ENCODE results near the gene NLRP8.
"Not testable (repeated sequence)": the region's sequence is repeated elsewhere in the genome, so short reads cannot be mapped to it uniquely, and the experiment has no call there.

The NLRP8 gene

DNA sequence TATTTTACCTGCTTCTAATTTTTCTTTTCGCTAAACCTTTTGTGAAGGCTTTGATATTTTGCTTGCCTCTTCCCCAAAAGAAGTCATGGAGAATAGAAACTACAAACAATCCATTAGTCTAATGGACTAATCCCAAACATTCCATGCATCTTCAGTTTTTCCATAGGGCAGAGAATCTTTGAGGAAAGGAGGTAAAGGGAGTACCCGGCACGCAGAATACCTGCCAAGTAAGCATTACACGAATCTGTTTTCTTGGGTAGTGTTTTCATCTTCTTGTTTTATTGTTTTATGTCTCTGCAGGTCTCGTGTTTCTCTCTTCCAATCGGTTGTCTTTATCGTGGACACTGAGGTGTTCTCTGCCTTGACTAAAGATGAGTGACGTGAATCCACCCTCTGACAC lies at the start of gene NLRP8:
NLRP8 (plus strand) TSS at position 301 of the 400 bp plus-strand sequence.
- DNase-seq (ENCODE audit: low read depth) = no peak

DNA sequence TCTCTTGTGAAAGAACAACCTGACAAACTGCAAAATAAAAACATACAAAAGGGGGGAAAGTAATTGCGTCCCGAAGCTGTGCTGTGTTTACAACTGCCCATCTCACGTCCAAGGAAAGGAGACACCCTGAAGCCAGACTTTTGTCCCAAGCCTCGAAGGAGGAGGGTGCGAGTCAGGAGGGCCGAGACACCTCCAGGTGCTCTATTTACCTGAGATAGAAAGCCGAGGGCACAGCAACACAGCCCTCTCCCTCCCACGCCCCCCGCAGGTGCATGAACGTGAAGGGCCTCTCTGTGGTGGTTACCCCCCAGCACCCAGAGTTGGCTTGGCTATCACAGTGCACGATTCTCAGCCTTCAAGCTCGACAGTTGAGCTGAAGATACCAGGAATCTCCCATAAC lies 48.7 kb upstream of the NLRP8 start:
- no peak for DNase-seq (ENCODE audit: low read depth)

DNA sequence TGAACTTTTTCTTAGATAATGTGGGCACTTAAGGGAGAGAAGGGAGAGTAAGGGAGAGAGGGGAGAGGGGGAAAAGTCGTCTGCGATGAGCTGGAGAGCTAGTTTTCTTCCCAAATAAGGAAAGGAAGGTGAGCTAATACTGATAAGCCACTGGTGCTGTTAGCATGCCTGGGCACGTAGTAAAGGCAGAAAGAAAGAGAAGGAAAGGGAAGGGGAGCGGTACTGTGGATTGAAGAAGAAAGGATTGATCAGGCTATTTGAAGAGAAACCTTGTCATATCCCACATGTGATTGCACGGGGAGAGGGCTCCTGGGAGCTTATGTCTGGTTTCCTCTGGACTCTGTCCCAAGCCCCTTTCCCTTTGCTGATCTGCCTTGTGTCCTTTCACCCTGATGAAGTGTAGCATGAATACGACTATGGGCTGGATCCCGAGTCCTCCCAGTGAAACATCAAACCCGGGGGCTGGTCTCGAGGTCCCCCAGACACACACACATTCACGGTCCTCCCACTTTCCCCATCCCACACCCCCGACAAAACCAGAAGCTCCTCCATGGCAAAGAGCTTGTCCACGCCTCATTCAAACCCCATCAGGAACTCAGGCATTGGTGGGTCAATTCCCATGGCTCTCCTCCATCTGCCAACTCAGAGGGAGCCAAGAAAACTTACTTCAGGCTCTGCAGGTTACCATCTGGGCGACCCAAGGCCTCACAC lies 46.1 kb upstream of the NLRP8 start:
- no peak for DNase-seq (ENCODE audit: low read depth)

DNA sequence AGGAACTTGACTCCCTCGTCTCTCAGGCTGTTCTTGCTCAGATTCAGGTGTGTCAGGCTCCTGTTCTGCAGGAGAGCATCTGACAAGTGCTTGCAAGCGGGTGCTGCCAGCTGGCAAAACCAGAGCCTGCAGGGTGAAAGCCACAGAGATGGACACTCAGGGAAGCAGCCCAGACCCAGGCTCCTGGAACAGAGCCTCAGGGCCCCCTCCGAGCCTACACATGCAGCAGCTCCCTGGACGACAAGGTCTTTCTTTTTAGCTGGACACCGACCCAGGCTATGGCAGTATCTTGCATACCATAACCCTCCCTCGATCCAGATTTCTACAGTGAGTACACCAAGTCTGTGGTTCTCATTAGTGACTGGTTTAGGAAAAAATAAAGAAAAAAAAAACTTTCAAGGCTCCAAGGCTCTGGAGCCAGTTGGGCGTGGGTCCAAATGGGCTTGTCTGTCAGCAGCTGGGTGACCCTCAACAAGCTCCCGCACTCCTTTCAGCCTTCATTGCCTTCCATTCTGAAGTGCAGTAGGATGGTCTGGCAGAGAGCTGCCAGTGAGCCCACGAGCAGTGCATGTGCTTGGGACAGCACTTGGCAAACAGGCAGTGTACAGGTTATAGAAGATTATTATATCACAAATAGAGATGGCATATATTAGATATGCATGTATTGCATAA lies 45.4 kb upstream of the NLRP8 start:
- no peak for DNase-seq (ENCODE audit: low read depth)

DNA sequence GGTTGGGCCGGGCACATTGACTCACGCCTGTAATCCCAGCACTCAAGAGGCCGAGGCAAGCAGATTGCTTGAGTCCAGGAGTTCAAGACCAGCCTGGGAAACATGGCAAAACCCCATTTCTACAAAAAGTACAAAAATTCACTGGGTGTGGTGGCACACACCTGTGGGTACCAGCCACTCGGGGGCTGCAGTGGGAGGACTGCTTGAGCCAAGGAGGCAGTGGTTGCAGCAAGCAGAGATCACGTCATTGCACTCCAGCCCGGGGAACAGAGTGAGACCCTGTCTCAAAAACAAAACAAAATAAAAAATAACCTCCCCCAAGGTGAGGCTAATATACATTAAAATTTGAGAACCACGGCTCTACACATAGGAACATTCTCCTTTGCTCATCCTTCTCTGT lies 40.3 kb upstream of the NLRP8 start:
- DNase-seq (ENCODE audit: low read depth) = no peak

DNA sequence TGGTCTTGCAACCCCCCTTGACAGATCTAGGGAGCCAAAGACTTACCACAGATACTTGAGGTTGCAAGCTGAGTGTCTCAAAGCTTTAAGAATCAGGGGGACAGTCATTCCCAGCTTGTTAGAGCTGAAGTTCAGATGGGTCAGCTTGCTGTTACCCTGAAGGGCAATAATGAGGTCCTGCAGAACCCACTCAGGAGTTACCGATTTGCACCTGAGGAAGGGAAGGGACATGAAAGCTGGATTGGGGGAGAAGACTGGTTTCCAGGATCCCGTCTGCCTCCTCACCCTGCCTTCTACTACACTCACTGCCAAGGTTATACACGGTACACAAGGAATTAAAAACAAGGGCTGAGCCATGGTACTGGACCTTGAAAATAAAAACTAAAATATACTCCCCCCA lies 39.9 kb upstream of the NLRP8 start:
- DNase-seq (ENCODE audit: low read depth) = no peak

DNA sequence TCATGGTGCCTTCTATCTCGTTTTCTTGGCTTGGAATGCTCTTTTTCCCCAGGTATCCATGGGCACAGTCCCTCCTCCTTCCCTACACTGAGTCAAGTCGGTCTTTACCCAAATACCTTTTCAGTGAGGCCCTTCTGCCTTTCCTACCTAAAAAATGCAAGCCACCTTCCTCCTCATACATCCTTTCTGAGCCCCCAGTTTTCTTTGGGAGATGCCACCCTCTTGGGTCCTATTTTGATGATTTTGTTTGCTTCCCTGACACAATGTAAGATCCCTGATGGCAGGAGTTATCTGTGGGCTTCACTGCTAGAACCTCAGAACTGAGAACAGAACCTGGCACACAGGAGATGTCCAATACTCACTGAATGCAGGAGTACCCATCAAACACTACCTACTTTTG lies 37.8 kb upstream of the NLRP8 start:
- DNase-seq (ENCODE audit: low read depth) = no peak

DNA sequence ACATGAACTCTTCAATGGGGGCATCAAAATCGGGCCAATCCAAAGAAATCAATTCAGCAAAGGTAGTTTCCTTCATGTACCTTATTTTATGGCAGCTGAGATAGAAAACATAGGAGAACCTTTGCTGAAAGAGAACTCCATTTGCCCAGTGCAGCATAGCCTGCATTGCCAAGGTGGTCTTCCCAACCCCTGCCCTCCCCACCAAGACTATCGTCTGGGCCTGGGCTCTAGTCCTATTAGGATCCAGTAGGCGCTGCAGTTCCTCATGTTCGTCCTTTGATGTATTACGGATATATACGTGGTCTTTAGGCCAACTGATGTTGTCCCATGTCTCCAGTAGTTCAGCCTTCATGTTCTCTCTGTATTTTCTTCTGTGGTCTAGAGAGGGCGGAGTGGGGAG lies 34.7 kb upstream of the NLRP8 start:
- DNase-seq (ENCODE audit: low read depth) = no peak

DNA sequence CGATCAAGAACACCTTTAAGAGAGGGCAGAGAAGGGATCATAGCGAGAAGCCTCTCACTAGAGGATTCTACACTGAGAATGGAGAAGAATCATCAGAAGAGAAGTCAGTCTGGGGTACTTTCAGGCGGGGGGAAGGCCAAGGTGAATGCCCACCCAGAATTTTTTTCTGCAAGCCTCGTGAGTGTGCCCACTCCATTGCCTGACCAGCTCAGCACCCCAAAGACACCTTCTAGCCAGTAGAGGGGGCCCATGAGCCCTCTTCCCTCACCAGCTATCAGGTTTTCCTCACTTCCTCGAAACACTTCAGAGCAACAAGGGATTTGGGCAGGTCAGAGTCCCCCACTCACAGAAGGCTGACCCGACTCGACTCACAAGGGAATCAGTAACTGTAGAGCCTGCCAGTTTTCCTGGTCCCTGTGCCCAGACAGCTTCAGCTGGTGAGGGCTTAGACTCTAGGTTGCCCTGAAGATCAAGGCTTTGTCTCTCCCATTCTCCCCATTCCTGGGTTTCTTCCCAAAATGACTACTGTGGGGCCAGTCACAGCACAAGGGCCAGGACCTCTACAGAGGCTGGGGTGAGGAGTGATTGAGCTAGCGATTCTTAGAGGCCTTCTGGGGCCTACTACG lies 33.9 kb upstream of the NLRP8 start:
- DNase-seq (ENCODE audit: low read depth) = no peak

DNA sequence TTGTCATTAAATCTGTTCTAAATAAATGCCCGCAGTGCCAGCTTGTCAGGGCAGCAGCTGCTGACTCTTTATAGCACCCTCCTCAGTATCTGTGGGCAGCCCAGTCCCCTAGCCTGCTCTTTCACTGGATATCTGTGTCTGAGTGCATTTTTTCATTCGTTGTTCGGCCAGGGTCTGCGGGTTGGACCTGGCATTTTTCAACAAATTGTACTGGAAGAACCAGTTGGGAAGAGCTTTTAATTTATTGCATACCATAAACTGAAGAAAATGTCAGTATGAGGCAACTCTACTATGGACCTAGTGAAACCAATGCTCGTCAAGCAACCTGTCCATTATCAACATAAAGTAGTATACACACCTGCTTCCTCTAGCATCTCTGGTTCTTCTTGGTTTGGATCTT lies 24.1 kb upstream of the NLRP8 start:
- DNase-seq (ENCODE audit: low read depth) = no peak

DNA sequence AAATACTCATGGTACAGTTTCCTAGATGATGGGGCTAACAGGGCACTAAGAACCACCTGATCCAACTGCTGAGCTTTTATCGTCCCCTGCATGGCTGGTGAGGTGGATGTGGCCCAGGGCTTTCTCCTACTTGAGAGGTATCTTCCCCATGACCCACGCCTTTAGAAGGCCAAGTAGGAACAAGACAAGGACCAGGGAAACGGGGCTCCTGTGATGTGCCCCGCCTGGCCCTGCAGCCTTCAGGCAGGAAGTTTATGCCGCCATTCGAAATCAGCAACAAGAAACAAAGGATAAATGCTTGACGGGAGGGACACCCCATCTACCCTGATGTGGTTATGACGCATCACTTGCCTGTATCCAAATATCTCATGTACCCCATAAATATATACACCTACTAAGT lies 19.6 kb upstream of the NLRP8 start:
- no peak for DNase-seq (ENCODE audit: low read depth)

DNA sequence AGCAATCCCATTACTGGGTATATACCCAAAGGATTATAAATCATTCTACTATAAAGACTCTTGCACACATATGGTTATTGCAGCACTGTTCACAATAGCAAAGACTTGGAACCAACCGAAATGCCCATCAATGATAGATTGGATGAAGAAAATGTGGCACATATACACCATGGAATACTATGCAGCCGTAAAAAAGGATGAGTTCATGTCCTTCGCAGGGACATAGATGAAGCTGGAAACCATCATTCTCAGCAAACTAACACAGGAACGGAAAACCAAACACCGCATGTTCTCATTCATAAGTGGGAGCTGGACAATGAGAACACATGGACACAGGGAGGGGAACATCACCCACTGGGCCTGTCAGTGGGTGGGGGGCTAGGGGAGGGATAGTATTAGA lies 18.4 kb upstream of the NLRP8 start:
- not testable (repeated sequence) for DNase-seq (ENCODE audit: low read depth)

DNA sequence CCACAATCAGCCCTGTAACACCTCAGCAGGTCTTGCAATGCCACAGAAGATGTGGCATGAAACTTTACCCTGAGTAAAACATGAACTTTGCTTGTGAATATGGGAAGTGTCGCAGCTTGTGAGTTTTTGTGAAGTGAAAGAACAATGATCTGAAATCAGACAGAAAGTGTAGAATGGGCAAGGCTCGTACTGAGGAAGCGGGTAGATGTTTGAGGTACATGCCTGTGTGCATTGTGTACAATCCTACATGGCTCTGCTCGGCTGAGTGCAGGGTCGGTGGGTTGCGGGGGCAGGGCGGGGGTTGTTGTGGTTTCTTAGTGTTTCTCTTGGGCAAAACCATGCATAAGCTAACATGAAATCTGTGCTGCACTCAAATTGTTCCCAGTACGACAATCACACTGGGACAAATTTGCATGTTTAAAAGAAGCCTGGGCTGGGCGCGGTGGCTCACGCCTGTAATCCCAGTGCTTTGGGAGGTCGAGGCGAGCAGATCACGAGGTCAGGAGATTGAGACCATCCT lies 16.6 kb upstream of the NLRP8 start:
- no peak for DNase-seq (ENCODE audit: low read depth)

DNA sequence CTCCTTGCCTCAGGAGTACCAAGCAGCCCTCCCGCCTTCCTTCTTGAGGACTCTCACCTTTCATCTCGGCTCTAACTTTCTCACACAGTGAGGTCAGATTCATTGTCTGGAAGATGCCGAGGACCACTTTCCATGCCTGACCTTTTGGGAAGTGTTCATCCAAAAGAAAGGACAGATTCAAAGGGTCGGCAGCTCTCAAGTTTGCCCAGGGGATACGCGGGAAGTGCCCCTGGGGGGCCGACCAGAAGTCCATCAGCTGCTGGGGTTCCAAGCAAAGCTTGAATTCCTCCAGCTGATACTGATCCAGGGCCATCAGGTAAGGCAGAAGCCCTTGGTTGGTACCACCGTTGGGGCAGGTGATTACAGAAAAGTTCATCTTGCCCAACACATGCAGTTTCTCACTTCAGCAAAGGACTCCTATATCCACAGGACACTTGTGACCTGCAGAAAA lies 15.7 kb upstream of the NLRP8 start, which contains the start of gene NLRP13:
NLRP13 (minus strand) TSS at position 401 of the 451 bp plus-strand sequence; CDS start at position 376, 25 bp downstream.
- DNase-seq (ENCODE audit: low read depth) = no peak

DNA sequence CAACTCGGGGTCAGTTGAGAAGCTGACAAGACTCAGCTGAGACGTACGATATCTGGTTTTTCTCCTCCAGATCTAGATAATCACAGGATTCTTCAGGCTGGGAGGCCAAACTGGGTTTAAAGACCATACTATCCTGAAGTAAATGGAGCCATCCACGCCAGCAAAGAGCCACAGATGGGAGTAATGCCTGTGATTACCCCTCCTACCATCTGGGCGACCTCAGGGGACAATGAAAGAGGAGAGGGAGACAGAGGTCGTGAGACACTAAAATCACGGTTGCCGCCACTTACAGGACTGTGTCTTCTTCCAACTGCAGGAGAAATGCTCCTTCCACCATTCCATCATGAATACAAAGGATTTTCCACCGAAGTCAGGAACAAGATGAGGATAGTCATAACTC lies 12.4 kb upstream of the NLRP8 start:
- no peak for DNase-seq (ENCODE audit: low read depth)

DNA sequence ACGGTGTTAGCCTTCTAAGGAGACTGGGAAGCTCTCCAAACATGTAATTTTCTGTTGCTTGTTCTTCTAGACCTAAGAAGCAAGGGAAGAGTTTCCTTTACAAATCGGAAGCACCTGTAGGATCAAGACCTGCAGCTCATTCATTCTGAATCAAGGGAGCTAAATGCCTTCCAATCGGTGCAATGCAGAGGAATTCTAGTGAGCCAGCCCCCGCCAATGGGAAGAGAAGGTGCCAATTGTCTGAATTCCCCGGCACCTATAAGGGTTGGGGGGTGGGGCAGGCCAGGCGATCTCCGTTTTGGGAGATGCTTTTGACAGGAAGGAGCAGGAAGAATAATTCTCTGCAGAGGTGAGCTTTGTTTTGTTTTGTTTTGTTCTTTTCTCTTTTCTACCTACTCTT lies 8.4 kb upstream of the NLRP8 start:
- no peak for DNase-seq (ENCODE audit: low read depth)

DNA sequence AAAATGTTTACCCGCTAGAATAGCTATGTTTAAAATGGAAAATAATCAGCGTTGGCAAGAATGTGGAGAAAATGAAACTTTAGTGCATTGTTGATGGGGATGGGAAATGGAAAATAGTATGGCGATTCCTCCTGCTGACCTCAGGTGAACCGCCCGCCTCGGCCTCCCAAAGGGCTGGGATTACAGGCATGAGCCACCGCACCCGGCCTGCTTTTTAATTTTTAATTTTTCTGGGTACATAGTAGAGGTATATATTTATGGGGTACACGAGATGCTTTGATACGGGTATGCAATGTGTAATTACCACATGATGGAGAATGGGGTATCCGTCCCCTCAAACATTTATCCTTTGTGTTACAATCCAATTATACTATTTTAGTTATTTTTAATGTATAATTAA lies 7.3 kb upstream of the NLRP8 start:
- DNase-seq (ENCODE audit: low read depth) = no peak

DNA sequence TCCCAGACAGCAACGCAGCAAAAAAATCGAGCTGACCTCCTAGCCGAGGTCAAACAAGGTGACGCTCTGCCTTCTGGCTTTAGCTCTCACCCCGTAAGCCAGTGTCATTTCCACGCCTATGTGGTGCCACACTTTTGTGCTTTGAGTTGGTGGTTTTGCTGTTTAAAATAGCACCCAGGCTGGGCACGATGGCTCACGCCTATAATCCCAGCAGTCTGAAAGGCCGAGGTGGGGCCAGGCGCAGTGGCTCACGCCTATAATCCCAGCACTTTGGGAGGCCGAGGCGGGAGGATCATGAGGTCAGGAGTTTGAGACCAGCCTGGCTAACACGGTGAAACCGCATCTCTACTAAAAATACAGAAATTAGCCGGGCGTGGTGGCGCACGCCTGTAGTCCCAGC lies 2.9 kb downstream of the NLRP8 start:
- DNase-seq (ENCODE audit: low read depth) = not testable (repeated sequence)

DNA sequence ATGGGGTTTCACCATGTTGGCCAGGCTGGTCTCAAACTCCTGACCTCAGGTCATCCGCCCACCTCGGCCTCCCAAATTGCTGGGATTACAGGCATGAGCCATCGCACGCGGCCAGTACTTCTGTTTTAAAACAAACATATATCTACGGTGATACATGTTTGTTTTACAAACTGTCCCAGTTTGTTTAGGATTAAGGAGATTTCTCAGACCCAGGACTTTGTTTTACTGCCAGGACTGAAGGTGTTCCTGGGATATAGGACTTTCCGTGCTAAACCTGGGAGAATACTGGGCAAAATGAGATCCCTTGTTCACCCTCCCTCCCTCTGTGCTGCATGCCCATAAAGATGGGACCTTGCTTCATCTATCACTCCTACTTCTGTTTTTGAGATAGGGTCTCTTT lies 8.8 kb downstream of the NLRP8 start:
- DNase-seq (ENCODE audit: low read depth) = no peak

DNA sequence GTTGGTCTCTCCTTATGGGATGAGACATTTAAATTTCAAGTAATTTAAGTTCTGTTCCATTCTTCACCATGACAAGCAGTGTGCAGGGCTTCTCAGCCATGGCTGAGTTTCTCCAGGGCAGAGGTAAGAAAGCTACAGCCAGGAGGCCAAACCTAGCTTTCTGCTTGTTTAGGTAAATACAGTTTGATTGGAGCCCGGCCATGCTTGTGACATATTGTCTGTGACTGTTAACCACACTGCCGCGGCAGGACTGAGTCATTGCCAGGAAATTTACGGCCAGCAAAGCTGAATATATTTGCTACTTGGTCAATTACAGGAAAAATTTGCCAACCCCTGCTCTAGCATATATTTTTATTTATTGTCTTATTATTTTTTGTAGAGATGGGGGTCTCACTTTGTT lies 10.7 kb downstream of the NLRP8 start:
- DNase-seq (ENCODE audit: low read depth) = no peak

DNA sequence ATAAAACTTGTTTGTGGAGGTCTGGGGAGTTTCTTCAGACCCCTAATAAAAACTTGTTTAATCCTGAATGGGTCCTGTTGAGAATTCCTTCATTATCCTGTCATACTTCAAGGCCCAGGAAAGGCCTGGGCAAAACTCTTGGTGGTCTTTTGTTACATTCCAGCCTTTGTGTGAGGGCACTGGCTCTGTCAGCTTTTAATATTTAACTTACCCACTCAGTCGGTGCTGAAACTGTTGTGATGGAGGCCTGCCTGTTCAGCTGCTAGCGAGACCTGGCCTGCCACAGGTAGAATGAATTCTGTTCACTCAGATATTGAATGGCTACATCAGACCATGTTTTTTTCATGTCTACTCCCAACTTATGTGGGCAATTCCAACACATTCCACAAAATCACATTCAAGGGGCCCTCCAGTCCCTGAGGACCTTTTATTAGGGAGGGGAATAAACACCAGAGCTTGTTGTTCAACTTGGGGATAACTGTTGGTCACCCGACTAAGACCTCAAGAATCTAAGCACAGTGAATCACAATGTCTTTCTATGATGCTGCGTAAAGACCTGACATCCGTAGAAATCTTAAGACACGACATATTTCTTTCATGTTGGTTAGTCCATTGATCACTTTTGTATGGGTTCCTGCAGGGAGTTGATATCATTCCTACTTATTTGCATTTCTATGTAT lies 12.5 kb downstream of the NLRP8 start:
- DNase-seq (ENCODE audit: low read depth) = no peak

DNA sequence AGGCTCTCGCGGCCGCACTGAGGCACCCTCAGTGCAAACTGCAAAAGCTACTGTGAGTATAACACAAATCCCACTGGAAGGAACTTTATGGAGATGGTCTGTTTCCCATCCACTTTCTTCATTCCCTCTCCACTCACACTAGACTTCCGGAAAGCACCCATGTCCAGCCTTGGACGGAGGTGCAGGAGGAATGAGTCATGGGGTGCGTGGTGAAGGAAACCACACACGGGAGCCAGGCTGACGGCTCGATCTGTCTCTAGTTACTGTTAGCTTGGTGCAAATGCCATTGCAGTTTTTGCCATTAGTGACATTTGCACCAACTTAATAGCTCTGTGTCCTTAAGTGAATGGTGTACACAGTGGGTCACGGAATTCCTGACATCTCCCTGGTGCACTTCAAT lies 14.6 kb downstream of the NLRP8 start:
- DNase-seq (ENCODE audit: low read depth) = no peak

DNA sequence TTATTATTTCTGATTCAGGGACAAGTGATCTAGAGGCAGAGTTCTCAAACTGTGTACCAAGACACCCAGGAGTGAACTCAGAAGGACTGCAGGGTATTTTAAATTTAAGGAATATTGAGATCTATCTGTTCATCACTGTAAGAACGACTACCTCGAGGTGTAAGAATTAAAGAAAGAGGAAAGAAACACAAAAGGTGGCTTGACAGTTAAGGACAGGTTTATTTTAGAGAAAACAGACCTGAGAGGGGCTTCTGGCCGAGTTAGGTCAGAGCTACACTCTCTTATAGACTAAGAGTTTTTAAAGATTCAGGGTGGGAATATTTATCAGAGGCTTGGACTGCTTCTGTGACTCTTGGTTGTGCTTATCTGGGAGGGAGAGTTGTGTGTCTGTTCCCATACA lies 26.4 kb downstream of the NLRP8 start:
- no peak for DNase-seq (ENCODE audit: low read depth)

Measured in T-helper 22 cell (primary cell).